ENCODE measurements around the gene SPTBN4. TPM values are rescaled to one million over a fixed set of nuclear protein-coding genes. Genes with fewer than 3 reads are reported as not detected.

SPTBN4 gene
- total RNA-seq, 2 donors from 2014 or later = 0.29 to 0.74 TPM

DNA sequence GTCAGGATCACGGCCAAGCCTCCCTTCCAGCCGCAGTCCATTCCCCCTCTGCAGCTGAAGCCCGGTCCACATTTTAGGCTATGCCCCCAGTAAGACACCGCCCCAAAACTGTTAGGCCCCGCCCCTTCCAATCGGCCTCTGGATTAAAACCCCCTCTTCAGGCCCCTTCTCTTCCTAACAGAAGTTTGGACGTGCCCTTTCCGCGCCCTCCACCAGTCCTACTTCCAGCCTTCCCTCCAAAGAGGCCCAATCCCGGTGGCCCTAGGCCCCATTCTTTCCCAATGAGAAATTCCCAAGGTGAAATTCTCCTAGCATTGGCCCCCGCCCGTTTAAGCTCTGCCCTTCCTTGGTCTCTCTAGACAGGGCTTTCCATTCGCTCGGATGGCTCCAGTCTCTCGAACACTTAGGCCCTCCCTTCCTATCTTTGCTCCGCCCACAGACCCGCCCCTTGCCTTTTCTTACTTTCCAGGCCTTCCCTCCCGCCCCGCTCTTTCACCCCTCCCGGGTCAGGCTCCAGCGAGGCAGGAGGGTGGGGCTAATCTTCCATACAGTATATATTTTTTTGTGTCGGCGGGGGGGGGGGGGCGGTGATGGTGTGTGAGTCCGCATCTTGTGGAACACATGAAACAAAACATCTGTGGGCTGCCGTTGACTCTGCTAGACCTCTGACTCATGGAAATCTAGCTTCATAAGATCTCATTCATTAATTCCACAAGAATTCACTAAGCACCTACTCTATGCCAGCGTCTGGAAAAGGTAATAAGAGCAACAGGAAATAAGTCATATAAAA lies 148.0 kb downstream of the SPTBN4 start:
- peak; percentile 99 for DNase-seq
- H3K4me3 ChIP-seq = peak overlapping the region; percentile 58
- intact Hi-C loops (cut with DNase I) = no loop called here
- peak overlapping the region; percentile 84 to 96 for H3K9ac ChIP-seq (ENCODE audit: low read depth in 2 of 2, low read length in 2 of 2)
- H3K36me3 ChIP-seq = no peaks in the 10 kb centered on the region
- peaks cover 8% of the 10 kb centered on the region for H3K4me1 ChIP-seq
- H3K27ac ChIP-seq = peak overlapping the region; percentile 94
- TF ChIP-seq, protein P1, sequence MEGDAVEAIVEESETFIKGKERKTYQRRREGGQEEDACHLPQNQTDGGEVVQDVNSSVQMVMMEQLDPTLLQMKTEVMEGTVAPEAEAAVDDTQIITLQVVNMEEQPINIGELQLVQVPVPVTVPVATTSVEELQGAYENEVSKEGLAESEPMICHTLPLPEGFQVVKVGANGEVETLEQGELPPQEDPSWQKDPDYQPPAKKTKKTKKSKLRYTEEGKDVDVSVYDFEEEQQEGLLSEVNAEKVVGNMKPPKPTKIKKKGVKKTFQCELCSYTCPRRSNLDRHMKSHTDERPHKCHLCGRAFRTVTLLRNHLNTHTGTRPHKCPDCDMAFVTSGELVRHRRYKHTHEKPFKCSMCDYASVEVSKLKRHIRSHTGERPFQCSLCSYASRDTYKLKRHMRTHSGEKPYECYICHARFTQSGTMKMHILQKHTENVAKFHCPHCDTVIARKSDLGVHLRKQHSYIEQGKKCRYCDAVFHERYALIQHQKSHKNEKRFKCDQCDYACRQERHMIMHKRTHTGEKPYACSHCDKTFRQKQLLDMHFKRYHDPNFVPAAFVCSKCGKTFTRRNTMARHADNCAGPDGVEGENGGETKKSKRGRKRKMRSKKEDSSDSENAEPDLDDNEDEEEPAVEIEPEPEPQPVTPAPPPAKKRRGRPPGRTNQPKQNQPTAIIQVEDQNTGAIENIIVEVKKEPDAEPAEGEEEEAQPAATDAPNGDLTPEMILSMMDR (IDR thresholded peaks at IDR 0.05) = no peak
- H3K9me3 ChIP-seq = no peaks in the 10 kb centered on the region
- H3K27me3 ChIP-seq = no peaks in the 10 kb centered on the region

DNA sequence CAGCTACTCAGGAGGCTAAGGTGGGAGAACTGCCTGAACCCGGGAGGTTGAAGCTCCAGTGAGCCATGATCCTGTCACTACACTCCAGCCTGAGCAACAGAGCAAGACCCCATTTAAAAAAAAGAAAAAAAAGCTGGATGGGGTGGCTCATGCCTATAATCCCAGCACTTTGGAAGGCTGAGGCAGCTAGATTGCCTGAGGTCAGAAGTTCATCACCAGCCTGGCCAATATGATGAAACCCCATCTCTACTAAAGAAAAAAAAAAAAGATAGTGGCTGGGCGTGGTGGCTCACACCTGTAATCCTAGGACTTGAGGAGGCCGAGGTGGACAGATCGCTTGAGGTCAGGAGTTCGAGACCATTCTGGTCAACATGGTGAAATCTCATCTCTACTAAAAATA lies 149.4 kb downstream of the SPTBN4 start:
- TF ChIP-seq, protein P1 (IDR thresholded peaks at IDR 0.05) = no peak
- H3K9ac ChIP-seq (ENCODE audit: low read depth in 2 of 2, low read length in 2 of 2) = no peak overlapping the region
- H3K27me3 ChIP-seq = no peaks in the 10 kb centered on the region
- no peak for DNase-seq
- intact Hi-C loops (cut with DNase I) = no loop called here
- H3K4me3 ChIP-seq = no peak overlapping the region
- H3K27ac ChIP-seq = no peak overlapping the region
- no peaks in the 10 kb centered on the region for H3K9me3 ChIP-seq
- no peaks in the 10 kb centered on the region for H3K4me1 ChIP-seq
- no peaks in the 10 kb centered on the region for H3K36me3 ChIP-seq

DNA sequence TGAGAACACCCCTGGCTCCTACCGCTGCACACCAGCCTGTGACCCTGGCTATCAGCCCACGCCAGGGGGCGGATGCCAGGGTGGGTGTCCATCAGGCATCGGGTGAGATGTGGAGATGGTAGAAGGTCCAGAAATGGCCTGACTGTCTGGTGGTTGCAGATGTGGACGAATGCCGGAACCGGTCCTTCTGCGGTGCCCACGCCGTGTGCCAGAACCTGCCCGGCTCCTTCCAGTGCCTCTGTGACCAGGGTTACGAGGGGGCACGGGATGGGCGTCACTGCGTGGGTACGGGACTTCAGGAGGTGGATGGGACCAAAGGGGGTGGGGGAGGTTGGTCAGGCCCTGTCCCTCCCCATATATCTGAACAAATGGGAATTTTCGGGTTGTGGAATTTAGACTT lies 150.1 kb downstream of the SPTBN4 start:
- no peaks in the 10 kb centered on the region for H3K9me3 ChIP-seq
- no peaks in the 10 kb centered on the region for H3K36me3 ChIP-seq
- no peak overlapping the region for H3K27ac ChIP-seq
- DNase-seq = no peak
- no peak overlapping the region for H3K9ac ChIP-seq (ENCODE audit: low read depth in 2 of 2, low read length in 2 of 2)
- H3K4me1 ChIP-seq = no peaks in the 10 kb centered on the region
- no peaks in the 10 kb centered on the region for H3K27me3 ChIP-seq
- H3K4me3 ChIP-seq = no peak overlapping the region
- intact Hi-C loops (cut with DNase I) = no loop called here
- TF ChIP-seq, protein P1 (IDR thresholded peaks at IDR 0.05) = no peak

DNA sequence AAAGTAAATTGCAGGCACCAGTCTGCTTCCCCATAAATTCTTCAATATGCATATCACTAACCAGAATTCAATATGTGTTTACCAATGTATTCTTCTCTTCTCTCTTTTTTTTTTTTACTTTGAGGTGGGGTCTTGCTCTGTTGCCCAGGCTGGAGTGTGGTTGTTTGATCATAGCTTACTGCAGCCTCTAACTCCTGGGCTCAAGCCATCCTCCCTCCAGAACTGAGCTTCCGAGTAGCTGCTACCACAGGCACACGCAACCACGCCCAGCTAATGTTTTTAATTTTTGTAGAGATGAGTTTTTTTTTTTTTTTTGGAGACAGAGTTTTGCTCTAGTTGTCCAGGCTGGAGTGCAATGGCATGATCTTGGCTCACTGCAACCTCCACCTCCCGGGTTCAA lies 151.2 kb downstream of the SPTBN4 start:
- intact Hi-C loops (cut with DNase I) = no loop called here
- Histone ChIP-seq H3K36me3 (no peaks in the 10 kb centered on the region), H3K27me3 (no peaks in the 10 kb centered on the region), H3K4me3 (no peak overlapping the region), H3K9me3 (no peaks in the 10 kb centered on the region), H3K9ac (ENCODE audit: low read depth in 2 of 2, low read length in 2 of 2) (no peak overlapping the region), H3K27ac (no peak overlapping the region), H3K4me1 (no peaks in the 10 kb centered on the region)
- TF ChIP-seq, protein P1 (IDR thresholded peaks at IDR 0.05) = no peak
- no peak for DNase-seq

DNA sequence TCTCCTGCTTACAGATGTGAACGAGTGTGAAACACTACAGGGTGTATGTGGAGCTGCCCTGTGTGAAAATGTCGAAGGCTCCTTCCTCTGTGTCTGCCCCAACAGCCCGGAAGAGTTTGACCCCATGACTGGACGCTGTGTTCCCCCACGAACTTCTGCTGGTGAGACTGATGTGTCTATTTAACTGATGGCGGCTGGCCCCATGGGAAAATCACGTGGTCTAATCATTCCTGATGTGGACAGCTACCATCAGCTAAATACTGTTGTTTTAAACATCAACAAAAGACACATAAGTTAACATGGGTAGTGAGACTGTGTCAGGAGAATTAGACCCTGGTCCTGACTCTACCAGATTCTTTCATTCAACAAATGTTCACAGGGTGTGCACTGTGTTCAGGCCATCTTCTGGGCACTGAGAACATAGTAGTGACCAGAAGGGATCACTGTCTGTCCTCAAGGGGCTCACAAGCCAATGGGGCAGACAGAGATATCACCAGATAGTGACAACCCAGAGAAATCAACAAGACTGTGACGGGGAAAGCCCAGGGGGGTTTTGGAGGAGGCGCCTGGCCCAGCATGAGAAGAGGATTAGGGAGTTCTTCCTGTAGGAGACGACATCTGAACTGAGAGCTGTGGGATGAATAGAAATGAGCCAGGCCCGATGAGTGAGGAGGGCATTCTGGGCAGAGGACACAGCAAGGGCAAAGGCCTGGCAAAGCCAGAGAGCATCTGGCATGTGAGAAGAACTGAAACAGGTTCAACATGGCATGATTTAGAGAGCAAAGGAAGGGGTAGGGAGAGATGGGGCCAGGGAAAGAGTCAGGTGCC lies 152.7 kb downstream of the SPTBN4 start:
- intact Hi-C loops (cut with DNase I) = no loop called here
- Histone ChIP-seq H3K36me3 (no peaks in the 10 kb centered on the region), H3K9me3 (no peaks in the 10 kb centered on the region), H3K27me3 (no peaks in the 10 kb centered on the region), H3K4me3 (no peak overlapping the region), H3K9ac (ENCODE audit: low read depth in 2 of 2, low read length in 2 of 2) (no peak overlapping the region), H3K4me1 (no peaks in the 10 kb centered on the region), H3K27ac (no peak overlapping the region)
- DNase-seq = no peak
- TF ChIP-seq, protein P1 (IDR thresholded peaks at IDR 0.05) = no peak
